MM.1S (cell line): Measurements from ENCODE around the gene EDC3.

Source experiments
- DNase-seq: peaks from one replicate; pipeline ENCODE4 v3.0.0-alpha.2; 2015
- H2AFZ ChIP-seq: fragments of 300-600 bp; sonication (generic); 2 replicates; pipeline ENCODE4 v1.6.0; 2016; ENCODE audit warnings: antibody characterized with exemption, low read length
- H3F3A ChIP-seq: fragments of 300-600 bp; sonication (generic); 2 replicates; pipeline ENCODE4 v1.6.1; 2016; ENCODE audit warnings: mild to moderate bottlenecking, antibody characterized with exemption, low read length, moderate library complexity, mixed read lengths; ENCODE audit not compliant: insufficient read depth
- H3K27ac ChIP-seq: fragments of 300-600 bp; sonication (generic); 2 replicates; pipeline ENCODE4 v1.5.1; 2016; ENCODE audit warnings: mild to moderate bottlenecking, low read length
- H3K27me3 ChIP-seq: fragments of 300-600 bp; sonication (generic); replicated peaks from 2 replicates; pipeline ENCODE4 v1.6.0; 2016; ENCODE audit warnings: low read length; ENCODE audit not compliant: insufficient read depth
- H3K36me3 ChIP-seq: fragments of 300-600 bp; sonication (generic); replicated peaks from 2 replicates; pipeline ENCODE4 v1.6.1; 2016; ENCODE audit warnings: mild to moderate bottlenecking, low read length, mixed read lengths; ENCODE audit not compliant: insufficient read depth
- H3K4me1 ChIP-seq: fragments of 300-600 bp; sonication (generic); 2 replicates; pipeline ENCODE4 v1.6.1; 2016; ENCODE audit warnings: low read length, mixed read lengths
- H3K4me2 ChIP-seq: fragments of 300-600 bp; sonication (generic); 2 replicates; pipeline ENCODE4 v1.6.0; 2016; ENCODE audit warnings: low read depth, low read length
- H3K4me3 ChIP-seq: fragments of 300-600 bp; sonication (generic); 2 replicates; pipeline ENCODE4 v1.5.1; 2016; ENCODE audit warnings: low read length, mixed read lengths
- H3K79me2 ChIP-seq: fragments of 300-600 bp; sonication (generic); 2 replicates; pipeline ENCODE4 v1.6.1; 2016; ENCODE audit warnings: mixed run types, low read length, mixed read lengths
- H3K9ac ChIP-seq: fragments of 300-600 bp; sonication (generic); 2 replicates; pipeline ENCODE4 v1.6.1; 2016; ENCODE audit warnings: low read length, mixed read lengths
- H3K9me2 ChIP-seq: fragments of 300-600 bp; sonication (generic); replicated peaks from 2 replicates; pipeline ENCODE4 v1.6.1; 2016; ENCODE audit warnings: mild to moderate bottlenecking, low read length, mixed read lengths; ENCODE audit not compliant: insufficient read depth
- H3K9me3 ChIP-seq: fragments of 300-600 bp; sonication (generic); replicated peaks from 2 replicates; pipeline ENCODE4 v1.6.1; 2016; ENCODE audit warnings: mild to moderate bottlenecking, low read length, mixed read lengths; ENCODE audit not compliant: insufficient read depth
- H4K20me1 ChIP-seq: fragments of 300-600 bp; sonication (generic); 2 replicates; pipeline ENCODE4 v1.6.1; 2016; ENCODE audit warnings: mild to moderate bottlenecking, low read length, moderate library complexity, mixed read lengths; ENCODE audit not compliant: insufficient read depth
- CTCF ChIP-seq: fragments of 300-600 bp; sonication (generic); IDR thresholded peaks from 2 replicates; pipeline ENCODE4 v1.5.1; 2016; ENCODE audit warnings: antibody characterized with exemption, low read length, mixed read lengths
- EZH2 ChIP-seq: fragments of 300-600 bp; sonication (generic); optimal IDR thresholded peaks from 2 replicates; pipeline ENCODE3; 2017; ENCODE audit warnings: low read depth, mild to moderate bottlenecking, antibody characterized with exemption, low read length, mixed read lengths
- EZH2phosphoT487 ChIP-seq: fragments of 300-600 bp; sonication (generic); IDR thresholded peaks from 2 replicates; pipeline ENCODE4 v1.6.1; 2018; ENCODE audit warnings: antibody characterized with exemption, low read length

The EDC3 gene

GRCh38 chr15:74615508-74616365 lies 80.1 kb downstream of the EDC3 start, which contains the start of gene CLK3:
CLK3 (plus strand) TSS chr15:74615836; CDS start chr15:74619197, 3,361 bp downstream.
- TF ChIP-seq EZH2 (no peak), CTCF (no peak), EZH2phosphoT487 (no peak)
- peak within 1 kb of the TSS; percentile 99 for H3K4me3 ChIP-seq
- H4K20me1 ChIP-seq = peaks cover 15% of the 10 kb centered on the region; the same call in 1 of the 2 replicates
- peak within 1 kb of the TSS; percentile 95 for H3K27ac ChIP-seq
- DNase-seq = peak; percentile 96
- peak within 1 kb of the TSS; percentile 99 for H3K9ac ChIP-seq
- 0 out of 2 replicates have a peak, but pooled peaks cover 2% of the 10 kb centered on the region for H3K36me3 ChIP-seq
- H3K4me2 ChIP-seq = peak within 1 kb of the TSS; percentile 97
- H3K27me3 ChIP-seq = no peaks in the 10 kb centered on the region
- peaks cover 26% of the 10 kb centered on the region for H3F3A ChIP-seq
- peak within 1 kb of the TSS; percentile 90 for H2AFZ ChIP-seq
- H3K79me2 ChIP-seq = peaks cover 58% of the 10 kb centered on the region
- H3K9me3 ChIP-seq = no peaks in the 10 kb centered on the region
- no peaks in the 10 kb centered on the region for H3K9me2 ChIP-seq
- H3K4me1 ChIP-seq = peaks cover 18% of the 10 kb centered on the region

- Histone ChIP-seq H2AFZ (peak overlapping the region; percentile 90), H3K4me3 (peak overlapping the region; percentile 99)
Measured at GRCh38 chr15:74614744-74615507, 80.9 kb downstream of the EDC3 start.

More at GRCh38 chr15:74614744-74615507, 80.9 kb downstream of the EDC3 start:
- Histone ChIP-seq H3K79me2 (peaks cover 50% of the 10 kb centered on the region), H3K4me1 (peaks cover 17% of the 10 kb centered on the region), H3K9ac (peak overlapping the region; percentile 99), H3K27me3 (no peaks in the 10 kb centered on the region), H3K9me2 (no peaks in the 10 kb centered on the region), H4K20me1 (peaks cover 15% of the 10 kb centered on the region; the same call in 1 of the 2 replicates), H3K9me3 (no peaks in the 10 kb centered on the region), H3F3A (peaks cover 26% of the 10 kb centered on the region), H3K27ac (peak overlapping the region; percentile 95), H3K4me2 (peak overlapping the region; percentile 97), H3K36me3 (0 out of 2 replicates have a peak, but pooled peaks cover 1% of the 10 kb centered on the region)
- DNase-seq = peak; percentile 80
- TF ChIP-seq EZH2phosphoT487 (no peak), EZH2 (no peak), CTCF (no peak)
